ENCODE measurements around the gene USP6.
"Not testable (repeated sequence)": the region's sequence is repeated elsewhere in the genome, so short reads cannot be mapped to it uniquely, and the experiment has no call there.

The USP6 gene

DNA sequence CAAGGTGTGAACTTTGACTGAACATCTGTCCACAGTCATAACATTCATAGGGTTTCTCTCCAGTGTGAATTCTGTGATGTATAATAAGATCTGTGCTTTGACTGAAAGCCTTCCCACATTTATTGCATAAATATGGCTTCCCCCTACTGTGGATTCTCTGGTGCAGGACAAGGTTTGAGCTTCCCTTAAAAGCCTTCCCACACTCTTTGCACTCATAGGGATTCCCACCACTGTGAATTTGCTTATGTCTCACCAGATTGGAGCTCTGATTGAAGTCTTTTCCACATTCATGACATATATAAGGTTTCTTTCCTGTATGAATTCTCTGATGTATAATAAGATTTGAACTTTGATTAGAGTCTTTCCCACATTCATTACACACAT is 67.6 kb downstream of the USP6 start:
- DNase-seq (ENCODE audit: low read depth in 1 of 2, low spot score in 1 of 2) = no peak

GRCh38 chr17:5184288-5184687 is 68.5 kb downstream of the USP6 start:
- no peak for DNase-seq (ENCODE audit: low read depth in 1 of 2, low spot score in 1 of 2)

GRCh38 chr17:5191541-5192417 is 75.9 kb downstream of the USP6 start, which contains the start of gene ZNF594:
Gene ZNF594 (minus strand): TSS chr17:5191868. CDS start chr17:5184256, 7,612 bp downstream.
- peak; percentile 93 to 95 for DNase-seq (ENCODE audit: low read depth in 1 of 2, low spot score in 1 of 2)

- DNase-seq (ENCODE audit: low read depth in 1 of 2, low spot score in 1 of 2) = no peak
Observed at GRCh38 chr17:5194346-5194745, 78.5 kb downstream of the USP6 start.

GRCh38 chr17:5198472-5198871 is 82.6 kb downstream of the USP6 start:
- DNase-seq (ENCODE audit: low read depth in 1 of 2, low spot score in 1 of 2) = no peak

DNA sequence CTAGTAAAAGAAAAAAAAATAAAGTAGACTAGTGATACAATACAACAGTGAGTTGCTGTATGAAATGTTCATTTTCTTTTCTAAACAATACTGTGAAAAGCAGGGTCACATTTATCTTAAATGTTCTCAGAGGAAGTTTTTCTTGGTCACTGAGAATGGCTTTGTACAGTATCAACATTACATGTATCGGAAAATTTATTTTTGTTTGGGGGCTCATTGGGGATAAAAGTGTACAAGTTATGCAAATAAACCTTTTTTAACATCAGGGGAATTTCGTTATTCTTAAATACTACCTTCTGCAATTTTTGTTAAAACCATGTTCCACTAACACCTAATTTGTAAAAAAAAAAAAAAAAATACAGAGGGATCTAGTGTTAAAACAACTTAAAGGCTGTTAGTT is 84.5 kb downstream of the USP6 start:
- no peak for DNase-seq (ENCODE audit: low read depth in 1 of 2, low spot score in 1 of 2)

- no peak for DNase-seq (ENCODE audit: low read depth in 1 of 2, low spot score in 1 of 2)
Observed at GRCh38 chr17:5201011-5201410, 85.2 kb downstream of the USP6 start.

DNA sequence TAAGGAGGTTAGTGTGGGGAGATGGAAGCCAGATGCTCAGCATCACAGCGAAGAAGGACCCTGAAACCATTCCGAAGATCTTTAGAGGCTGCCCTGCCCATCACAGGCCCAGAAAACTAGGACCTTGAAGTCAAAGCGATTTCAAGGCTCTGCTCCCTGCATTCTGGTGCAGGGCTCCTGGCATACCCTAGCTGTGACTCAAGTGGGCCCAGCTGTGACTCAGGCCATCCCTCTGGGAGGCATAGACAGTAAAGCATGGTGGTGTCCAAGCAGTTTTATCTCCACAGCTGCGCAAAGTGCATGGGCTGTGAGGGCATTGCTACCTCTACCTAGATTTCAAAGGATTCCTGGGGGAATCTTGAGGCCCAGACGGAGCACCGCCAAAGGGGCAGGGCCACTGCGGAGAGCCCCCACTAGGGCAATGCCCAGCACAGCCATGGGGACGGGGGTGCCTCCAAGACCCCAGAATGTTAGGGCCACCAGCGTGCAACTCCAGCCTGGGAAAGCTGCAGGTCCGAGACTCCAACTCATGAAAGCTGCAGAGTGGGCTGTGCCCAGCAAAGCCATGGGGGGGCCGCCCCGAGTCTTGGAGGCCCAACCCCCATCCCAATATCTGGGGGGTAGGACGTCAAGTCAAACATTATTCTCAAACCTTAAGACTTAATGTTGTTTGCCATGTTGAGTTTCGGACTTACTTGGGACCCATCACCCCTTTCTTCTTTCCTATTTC is 87.5 kb downstream of the USP6 start:
- DNase-seq (ENCODE audit: low read depth in 1 of 2, low spot score in 1 of 2) = no peak

DNA sequence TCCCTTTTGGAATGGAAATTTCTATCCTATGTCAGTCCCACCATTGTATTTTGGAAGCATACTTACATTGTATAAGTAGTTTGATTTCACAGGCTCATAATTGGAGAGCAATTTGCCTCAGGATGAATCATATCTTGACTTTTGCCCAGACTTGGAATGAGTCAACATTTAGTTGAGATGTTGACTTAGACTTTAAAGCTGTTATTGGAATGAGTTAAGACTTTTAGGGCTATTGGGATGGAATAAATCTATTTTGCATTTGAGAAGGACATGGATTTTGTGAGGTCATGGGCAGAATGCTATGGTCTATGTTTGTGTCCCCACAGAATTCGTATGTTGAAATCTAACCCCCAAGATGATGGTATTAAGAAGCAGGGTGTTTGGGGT is 88.1 kb downstream of the USP6 start:
- DNase-seq (ENCODE audit: low read depth in 1 of 2, low spot score in 1 of 2) = no peak

DNA sequence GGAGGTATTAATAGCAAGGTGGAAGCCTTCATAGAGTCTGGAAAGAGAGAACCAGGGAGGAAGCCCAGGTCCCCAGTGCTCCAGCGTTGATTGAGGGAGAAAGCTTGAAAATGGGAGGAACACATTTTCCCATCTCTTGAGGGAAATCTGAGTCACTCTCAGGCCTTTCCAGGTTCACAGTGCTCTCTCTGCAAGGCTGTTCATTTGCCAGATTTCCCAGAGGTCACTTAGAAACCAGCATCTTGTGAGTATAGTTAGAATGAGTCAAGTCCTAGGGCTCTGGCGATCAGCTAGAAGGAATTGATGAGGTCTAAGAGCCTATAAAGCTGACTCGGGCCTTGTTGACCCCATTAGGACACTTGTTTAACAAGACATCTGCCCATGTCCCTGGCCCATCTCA is 93.6 kb downstream of the USP6 start:
- no peak for DNase-seq (ENCODE audit: low read depth in 1 of 2, low spot score in 1 of 2)

- no peak for DNase-seq (ENCODE audit: low read depth in 1 of 2, low spot score in 1 of 2)
Observed at GRCh38 chr17:5210091-5210490, 94.3 kb downstream of the USP6 start.

- DNase-seq (ENCODE audit: low read depth in 1 of 2, low spot score in 1 of 2) = no peak
Observed at GRCh38 chr17:5210614-5211252, 94.9 kb downstream of the USP6 start.

DNA sequence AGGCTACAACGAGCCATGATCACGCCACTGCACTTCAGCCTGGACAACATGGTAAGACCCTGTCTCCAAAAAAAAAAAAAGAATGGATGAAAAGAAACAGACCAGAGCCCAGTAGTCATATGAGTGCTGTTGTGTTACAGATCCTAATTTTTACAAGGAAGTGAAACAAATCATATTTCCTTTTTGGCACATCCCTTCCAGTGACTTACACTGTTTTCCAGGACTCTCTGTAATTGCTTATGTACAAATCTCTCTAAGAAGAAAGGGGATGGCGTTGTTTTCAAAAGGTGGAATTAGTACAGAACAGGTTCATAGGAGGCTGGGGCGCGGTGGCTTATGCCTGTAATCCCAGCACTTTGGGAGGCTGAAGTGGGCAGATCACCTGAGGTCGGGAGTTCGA is 95.6 kb downstream of the USP6 start:
- no peak for DNase-seq (ENCODE audit: low read depth in 1 of 2, low spot score in 1 of 2)

DNA sequence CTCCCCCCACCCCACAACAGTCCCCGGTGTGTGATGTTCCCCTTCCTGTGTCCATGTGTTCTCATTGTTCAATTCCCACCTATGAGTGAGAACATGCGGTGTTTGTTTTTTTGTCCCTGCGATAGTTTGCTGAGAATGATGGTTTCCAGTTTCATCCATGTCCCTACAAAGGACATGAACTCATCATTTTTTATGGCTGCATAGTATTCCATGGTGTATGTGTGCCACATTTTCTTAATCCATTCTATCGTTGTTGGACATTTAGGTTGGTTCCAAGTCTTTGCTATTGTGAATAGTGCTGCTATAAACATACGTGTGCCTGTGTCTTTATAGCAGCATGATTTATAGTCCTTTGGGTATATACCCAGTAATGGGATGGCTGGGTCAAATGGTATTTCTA is 101.7 kb downstream of the USP6 start:
- DNase-seq (ENCODE audit: low read depth in 1 of 2, low spot score in 1 of 2) = not testable (repeated sequence)

DNA sequence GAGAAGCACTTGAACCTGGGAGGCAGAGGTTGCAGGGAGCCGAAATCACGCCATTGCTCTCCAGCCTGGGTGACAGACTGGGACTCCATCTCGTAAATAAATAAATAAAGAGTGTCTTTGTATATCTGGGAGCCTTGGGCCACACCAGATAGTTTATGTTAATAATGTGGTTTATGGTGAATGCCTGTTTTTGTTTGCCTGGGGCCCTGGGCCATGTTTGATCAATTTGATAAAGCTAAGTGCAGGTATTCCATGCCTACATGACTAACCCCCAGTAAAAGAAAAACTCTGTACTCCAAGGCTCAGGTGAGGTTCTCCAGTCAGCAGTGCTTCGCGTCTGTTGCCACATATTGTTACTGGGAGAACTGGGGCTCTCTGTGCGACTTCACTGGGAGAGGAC is 103.7 kb downstream of the USP6 start:
- no peak for DNase-seq (ENCODE audit: low read depth in 1 of 2, low spot score in 1 of 2)

GRCh38 chr17:5220074-5220473 is 104.2 kb downstream of the USP6 start:
- no peak for DNase-seq (ENCODE audit: low read depth in 1 of 2, low spot score in 1 of 2)

GRCh38 chr17:5221912-5222311 is 106.1 kb downstream of the USP6 start:
- not testable (repeated sequence) for DNase-seq (ENCODE audit: low read depth in 1 of 2, low spot score in 1 of 2)
